SK-N-SH treated with all-trans-retinoic acid at 6 μM for 48 hours (cell line): ENCODE measurements around the gene GNA12.

ENCODE experiments used
- ATAC-seq: fragments of 200-7000 bp; cut with Tn5 transposase; 3 replicates; pipeline ENCODE4 v1.9.1; 2020; ENCODE audit warnings: mild to moderate bottlenecking, moderate library complexity
- ARNTL ChIP-seq: fragments of 450-650 bp; formaldehyde crosslinking; IDR thresholded peaks from 2 replicates; pipeline ENCODE4 v1.5.0; 2020; ENCODE audit warnings: low read depth, mild to moderate bottlenecking, moderate library complexity, borderline replicate concordance
- BACH2 ChIP-seq: fragments of 250-450 bp; sonication (Bioruptor Pico); IDR thresholded peaks from 2 replicates; pipeline ENCODE4 v1.9.0; 2021; ENCODE audit warnings: mild to moderate bottlenecking, borderline replicate concordance
- CSDC2 ChIP-seq: fragments of 250-450 bp; sonication (Bioruptor Pico); IDR thresholded peaks from 2 replicates; pipeline ENCODE4 v1.5.0; 2020; ENCODE audit warnings: mild to moderate bottlenecking, moderate library complexity
- ESRRG ChIP-seq: fragments of 250-450 bp; sonication (Bioruptor Pico); IDR thresholded peaks from 2 replicates; pipeline ENCODE4 v1.6.1; 2021; ENCODE audit warnings: mild to moderate bottlenecking
- GLIS3 ChIP-seq: fragments of 250-450 bp; sonication (Bioruptor Pico); IDR thresholded peaks from 2 replicates; pipeline ENCODE4 v1.5.0; 2020; ENCODE audit warnings: mild to moderate bottlenecking, moderate library complexity
- ISL1 ChIP-seq: fragments of 250-450 bp; sonication (Bioruptor Pico); IDR thresholded peaks from 2 replicates; pipeline ENCODE4 v2.1.2; 2022; ENCODE audit warnings: mild to moderate bottlenecking, moderate library complexity
- OSR1 ChIP-seq: fragments of 250-450 bp; sonication (Bioruptor Pico); IDR thresholded peaks from 2 replicates; pipeline ENCODE4 v1.8.0; 2022; ENCODE audit warnings: moderate library complexity, mild to moderate bottlenecking, inconsistent platforms
- PPARA ChIP-seq: fragments of 250-450 bp; sonication (Bioruptor Pico); IDR thresholded peaks from 2 replicates; pipeline ENCODE4 v1.5.0; 2020; ENCODE audit warnings: mild to moderate bottlenecking, borderline replicate concordance
- RARB ChIP-seq: fragments of 250-450 bp; sonication (Bioruptor Pico); IDR thresholded peaks from 2 replicates; pipeline ENCODE4 v1.8.0; 2021; ENCODE audit warnings: mild to moderate bottlenecking, moderate library complexity
- SNAI2 ChIP-seq: fragments of 250-450 bp; sonication (Bioruptor Pico); IDR thresholded peaks from 2 replicates; pipeline ENCODE4 v1.5.0; 2020; ENCODE audit warnings: mild to moderate bottlenecking, moderate library complexity
- TCF4 ChIP-seq: fragments of 250-450 bp; sonication (Bioruptor Pico); IDR thresholded peaks from 2 replicates; pipeline ENCODE4 v1.8.0; 2021; ENCODE audit warnings: mild to moderate bottlenecking, moderate library complexity, borderline replicate concordance
- TOX ChIP-seq: fragments of 250-450 bp; sonication (Bioruptor Pico); IDR thresholded peaks from 2 replicates; pipeline ENCODE4 v1.8.0; 2021; ENCODE audit warnings: mild to moderate bottlenecking, moderate library complexity, borderline replicate concordance
- TSHZ2 ChIP-seq: fragments of 250-450 bp; sonication (Bioruptor Pico); IDR thresholded peaks from 2 replicates; pipeline ENCODE4 v1.5.0; 2020; ENCODE audit warnings: mild to moderate bottlenecking, moderate library complexity
- ZC3H10 ChIP-seq: fragments of 250-450 bp; sonication (Bioruptor Pico); IDR thresholded peaks from 2 replicates; pipeline ENCODE4 v1.5.1; 2021; ENCODE audit warnings: mild to moderate bottlenecking, moderate library complexity
- ZFP3 ChIP-seq: fragments of 250-450 bp; sonication (Bioruptor Pico); IDR thresholded peaks from 2 replicates; pipeline ENCODE4 v1.5.0; 2020; ENCODE audit warnings: mild to moderate bottlenecking, moderate library complexity
- ZFP30 ChIP-seq: fragments of 450-650 bp; formaldehyde crosslinking; IDR thresholded peaks from 2 replicates; pipeline ENCODE4 v1.5.0; 2022; ENCODE audit warnings: mild to moderate bottlenecking, moderate library complexity
- ZNF70 ChIP-seq: fragments of 450-650 bp; formaldehyde crosslinking; IDR thresholded peaks from 2 replicates; pipeline ENCODE4 v1.5.0; 2020; ENCODE audit warnings: mild to moderate bottlenecking, moderate library complexity
- ZNF8 ChIP-seq: fragments of 450-650 bp; formaldehyde crosslinking; IDR thresholded peaks from 2 replicates; pipeline ENCODE4 v1.5.0; 2020; ENCODE audit warnings: mild to moderate bottlenecking, moderate library complexity
- TF ChIP-seq, protein P1 (sequence below): fragments of 250-450 bp; sonication (Bioruptor Pico); IDR thresholded peaks from 2 replicates; pipeline ENCODE4 v1.8.0; 2021; ENCODE audit warnings: low read depth, mild to moderate bottlenecking, moderate library complexity, borderline replicate concordance
- TF ChIP-seq, protein P2 (sequence below): fragments of 250-450 bp; sonication (Bioruptor Pico); IDR thresholded peaks from 2 replicates; pipeline ENCODE4 v1.8.0; 2020; ENCODE audit warnings: mild to moderate bottlenecking, moderate library complexity, borderline replicate concordance
- TF ChIP-seq, protein P3 (sequence below): fragments of 250-450 bp; sonication (Bioruptor Pico); IDR thresholded peaks from 2 replicates; pipeline ENCODE4 v1.5.1; 2021; ENCODE audit warnings: mild to moderate bottlenecking, moderate library complexity

GNA12 gene

GRCh38 chr7:2829040-2829439 lies 15.1 kb downstream of the GNA12 start:
- TF ChIP-seq GLIS3 (CRISPR knock-in tag) = no peak
- no peak for TF ChIP-seq ZC3H10 (CRISPR knock-in tag)
- TF ChIP-seq ZNF8 (CRISPR knock-in tag) = no peak
- no peak for TF ChIP-seq TCF4
- TF ChIP-seq OSR1 (CRISPR knock-in tag) = no peak
- no peak for TF ChIP-seq RARB (CRISPR knock-in tag)
- no peak for TF ChIP-seq ARNTL (CRISPR knock-in tag)
- no peak for TF ChIP-seq ESRRG (CRISPR knock-in tag)
- TF ChIP-seq BACH2 (CRISPR knock-in tag) = no peak
- TF ChIP-seq TSHZ2 (CRISPR knock-in tag) = no peak
- TF ChIP-seq, protein P1, sequence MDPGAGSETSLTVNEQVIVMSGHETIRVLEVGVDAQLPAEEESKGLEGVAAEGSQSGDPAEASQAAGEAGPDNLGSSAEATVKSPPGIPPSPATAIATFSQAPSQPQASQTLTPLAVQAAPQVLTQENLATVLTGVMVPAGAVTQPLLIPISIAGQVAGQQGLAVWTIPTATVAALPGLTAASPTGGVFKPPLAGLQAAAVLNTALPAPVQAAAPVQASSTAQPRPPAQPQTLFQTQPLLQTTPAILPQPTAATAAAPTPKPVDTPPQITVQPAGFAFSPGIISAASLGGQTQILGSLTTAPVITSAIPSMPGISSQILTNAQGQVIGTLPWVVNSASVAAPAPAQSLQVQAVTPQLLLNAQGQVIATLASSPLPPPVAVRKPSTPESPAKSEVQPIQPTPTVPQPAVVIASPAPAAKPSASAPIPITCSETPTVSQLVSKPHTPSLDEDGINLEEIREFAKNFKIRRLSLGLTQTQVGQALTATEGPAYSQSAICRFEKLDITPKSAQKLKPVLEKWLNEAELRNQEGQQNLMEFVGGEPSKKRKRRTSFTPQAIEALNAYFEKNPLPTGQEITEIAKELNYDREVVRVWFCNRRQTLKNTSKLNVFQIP = no peak
- TF ChIP-seq ZFP30 (CRISPR knock-in tag) = no peak
- ATAC-seq = no peak

DNA sequence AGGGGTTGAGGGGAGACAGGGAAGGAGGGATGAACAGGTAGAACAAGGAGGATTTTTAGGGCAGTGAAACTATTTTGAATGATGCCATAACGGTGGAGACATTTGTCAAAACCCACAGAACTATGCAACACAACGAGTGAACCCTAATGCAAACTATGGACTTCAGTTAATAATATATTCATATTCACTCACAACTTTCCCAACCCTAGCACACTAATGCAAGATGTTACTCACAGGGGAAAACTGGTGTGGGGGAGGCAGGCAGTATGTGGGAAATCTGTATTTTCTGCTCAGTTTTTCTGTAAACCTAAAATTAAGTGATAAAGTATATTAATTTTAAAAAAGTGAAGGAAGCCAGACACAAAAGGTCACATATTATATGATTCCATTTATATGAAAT lies 17.3 kb downstream of the GNA12 start:
- no peak for ATAC-seq
- TF ChIP-seq, protein P2, sequence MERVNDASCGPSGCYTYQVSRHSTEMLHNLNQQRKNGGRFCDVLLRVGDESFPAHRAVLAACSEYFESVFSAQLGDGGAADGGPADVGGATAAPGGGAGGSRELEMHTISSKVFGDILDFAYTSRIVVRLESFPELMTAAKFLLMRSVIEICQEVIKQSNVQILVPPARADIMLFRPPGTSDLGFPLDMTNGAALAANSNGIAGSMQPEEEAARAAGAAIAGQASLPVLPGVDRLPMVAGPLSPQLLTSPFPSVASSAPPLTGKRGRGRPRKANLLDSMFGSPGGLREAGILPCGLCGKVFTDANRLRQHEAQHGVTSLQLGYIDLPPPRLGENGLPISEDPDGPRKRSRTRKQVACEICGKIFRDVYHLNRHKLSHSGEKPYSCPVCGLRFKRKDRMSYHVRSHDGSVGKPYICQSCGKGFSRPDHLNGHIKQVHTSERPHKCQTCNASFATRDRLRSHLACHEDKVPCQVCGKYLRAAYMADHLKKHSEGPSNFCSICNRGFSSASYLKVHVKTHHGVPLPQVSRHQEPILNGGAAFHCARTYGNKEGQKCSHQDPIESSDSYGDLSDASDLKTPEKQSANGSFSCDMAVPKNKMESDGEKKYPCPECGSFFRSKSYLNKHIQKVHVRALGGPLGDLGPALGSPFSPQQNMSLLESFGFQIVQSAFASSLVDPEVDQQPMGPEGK = no peak
- TF ChIP-seq PPARA (CRISPR knock-in tag) (no peak), TOX (CRISPR knock-in tag) (no peak), SNAI2 (CRISPR knock-in tag) (no peak), ZFP30 (CRISPR knock-in tag) (no peak), CSDC2 (CRISPR knock-in tag) (no peak), OSR1 (CRISPR knock-in tag) (no peak), ZC3H10 (CRISPR knock-in tag) (no peak), ZNF70 (no peak), GLIS3 (CRISPR knock-in tag) (no peak), TSHZ2 (CRISPR knock-in tag) (no peak), ARNTL (CRISPR knock-in tag) (no peak), ISL1 (CRISPR knock-in tag) (no peak), BACH2 (CRISPR knock-in tag) (no peak), ZFP3 (no peak), TCF4 (no peak), ESRRG (CRISPR knock-in tag) (no peak)
- TF ChIP-seq, protein P3, sequence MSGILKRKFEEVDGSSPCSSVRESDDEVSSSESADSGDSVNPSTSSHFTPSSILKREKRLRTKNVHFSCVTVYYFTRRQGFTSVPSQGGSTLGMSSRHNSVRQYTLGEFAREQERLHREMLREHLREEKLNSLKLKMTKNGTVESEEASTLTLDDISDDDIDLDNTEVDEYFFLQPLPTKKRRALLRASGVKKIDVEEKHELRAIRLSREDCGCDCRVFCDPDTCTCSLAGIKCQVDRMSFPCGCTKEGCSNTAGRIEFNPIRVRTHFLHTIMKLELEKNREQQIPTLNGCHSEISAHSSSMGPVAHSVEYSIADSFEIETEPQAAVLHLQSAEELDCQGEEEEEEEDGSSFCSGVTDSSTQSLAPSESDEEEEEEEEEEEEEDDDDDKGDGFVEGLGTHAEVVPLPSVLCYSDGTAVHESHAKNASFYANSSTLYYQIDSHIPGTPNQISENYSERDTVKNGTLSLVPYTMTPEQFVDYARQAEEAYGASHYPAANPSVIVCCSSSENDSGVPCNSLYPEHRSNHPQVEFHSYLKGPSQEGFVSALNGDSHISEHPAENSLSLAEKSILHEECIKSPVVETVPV (CRISPR knock-in tag) = no peak
- TF ChIP-seq, protein P1 = no peak
